Measurements from ENCODE around the gene SPTB.
A peak's percentile ranks its signal among the peaks of the same experiment; 100 is the strongest.
"Not testable (repeated sequence)": the region's sequence is repeated elsewhere in the genome, so short reads cannot be mapped to it uniquely, and the experiment has no call there.

SPTB gene

DNA sequence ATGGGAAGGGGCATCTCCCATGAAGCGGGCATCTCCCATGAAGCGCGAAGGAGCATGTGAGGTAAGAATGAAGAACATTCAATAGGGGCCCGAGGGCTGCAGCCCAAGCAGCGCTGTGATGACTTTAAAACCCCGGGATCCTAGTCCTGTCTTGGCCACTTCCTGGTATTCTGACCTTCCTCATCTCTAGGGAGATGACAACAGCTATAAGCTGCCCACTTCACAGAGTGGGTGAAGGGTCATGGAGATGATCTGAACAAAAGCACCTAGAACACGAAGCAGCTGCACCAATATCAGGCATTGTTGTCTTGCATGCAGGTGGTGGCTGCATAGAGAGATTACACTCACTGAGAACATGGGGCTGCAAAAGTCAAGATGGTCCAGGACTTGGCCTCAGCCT, 64.5 kb downstream of the SPTB start:
- no peak for DNase-seq

DNA sequence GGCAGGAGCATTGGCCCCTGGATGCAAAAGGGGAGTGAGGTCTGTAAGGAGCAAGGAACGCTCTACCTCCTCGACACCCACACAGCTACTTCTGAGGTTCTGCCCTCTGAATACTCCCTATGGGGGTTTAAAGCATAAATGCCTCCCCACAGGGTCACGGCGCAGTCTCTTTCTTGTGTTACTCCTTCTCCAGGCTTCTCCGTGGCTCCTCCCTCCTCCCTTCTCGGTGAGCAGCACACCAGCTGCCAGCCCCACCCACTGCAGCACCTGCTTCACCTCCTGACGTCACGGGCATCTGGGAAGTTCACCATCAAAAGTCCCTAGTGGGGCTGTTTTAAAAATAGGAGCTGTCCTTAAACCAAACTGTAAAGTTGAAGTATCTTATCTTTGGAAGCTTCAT, 67.3 kb downstream of the SPTB start:
- DNase-seq: peak; percentile 76

DNA sequence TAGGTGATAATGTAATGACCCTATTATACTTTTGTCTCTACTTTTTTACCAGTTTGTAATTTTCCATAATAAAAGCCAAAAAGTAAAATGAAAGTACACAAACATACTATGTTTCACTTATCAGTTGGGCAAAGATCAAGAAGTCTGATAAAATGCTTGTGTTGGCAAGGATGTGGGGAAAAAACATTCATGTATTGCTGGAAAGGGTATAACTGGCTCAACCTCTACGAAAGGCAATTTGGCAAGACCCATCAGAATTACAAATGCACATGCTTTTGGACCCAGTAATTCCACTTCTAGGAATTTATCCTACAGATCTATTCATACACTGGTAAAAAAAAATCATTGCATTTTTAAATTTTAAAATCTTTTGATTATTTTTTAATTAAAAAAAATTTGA, 68.0 kb downstream of the SPTB start:
- no peak for DNase-seq

DNA sequence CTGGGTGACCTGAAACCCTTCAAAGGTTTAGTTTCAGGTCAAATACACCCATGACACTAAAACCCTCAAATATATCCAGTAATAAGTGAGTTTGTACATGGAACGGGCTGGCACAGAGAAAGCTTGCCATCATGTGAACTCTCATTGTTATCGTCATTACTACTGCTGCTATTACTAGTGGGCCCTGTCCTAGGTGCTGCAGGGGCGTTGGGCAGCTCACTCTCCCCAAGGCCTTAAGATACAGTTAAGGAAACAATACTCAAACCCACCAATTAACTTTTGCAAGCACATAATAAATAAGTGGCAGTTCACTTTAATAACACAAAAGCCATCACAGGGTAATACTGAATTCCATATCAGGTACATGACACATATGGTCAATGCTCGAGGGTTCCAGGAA, 71.3 kb downstream of the SPTB start:
- no peak for DNase-seq

DNA sequence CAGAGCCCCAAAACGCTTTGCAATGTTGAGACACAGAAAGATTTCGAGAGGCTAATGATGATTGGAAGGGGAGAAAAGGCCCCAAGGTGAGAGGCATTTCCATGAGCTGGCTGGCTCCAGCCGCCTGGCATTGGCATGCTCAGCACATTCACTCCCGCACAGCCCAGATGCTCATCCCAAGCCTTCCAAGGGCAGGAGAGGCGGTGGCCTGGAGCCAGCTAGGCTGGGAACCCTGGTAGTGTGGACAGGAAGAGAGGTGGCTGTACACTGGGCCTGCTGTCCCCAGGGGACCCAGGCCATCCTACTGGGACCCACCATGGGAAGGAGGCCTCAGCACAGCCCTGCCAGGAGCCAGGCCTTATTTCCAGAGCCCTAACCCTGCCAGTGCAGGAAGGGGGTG, 72.2 kb downstream of the SPTB start:
- DNase-seq: no peak

DNA sequence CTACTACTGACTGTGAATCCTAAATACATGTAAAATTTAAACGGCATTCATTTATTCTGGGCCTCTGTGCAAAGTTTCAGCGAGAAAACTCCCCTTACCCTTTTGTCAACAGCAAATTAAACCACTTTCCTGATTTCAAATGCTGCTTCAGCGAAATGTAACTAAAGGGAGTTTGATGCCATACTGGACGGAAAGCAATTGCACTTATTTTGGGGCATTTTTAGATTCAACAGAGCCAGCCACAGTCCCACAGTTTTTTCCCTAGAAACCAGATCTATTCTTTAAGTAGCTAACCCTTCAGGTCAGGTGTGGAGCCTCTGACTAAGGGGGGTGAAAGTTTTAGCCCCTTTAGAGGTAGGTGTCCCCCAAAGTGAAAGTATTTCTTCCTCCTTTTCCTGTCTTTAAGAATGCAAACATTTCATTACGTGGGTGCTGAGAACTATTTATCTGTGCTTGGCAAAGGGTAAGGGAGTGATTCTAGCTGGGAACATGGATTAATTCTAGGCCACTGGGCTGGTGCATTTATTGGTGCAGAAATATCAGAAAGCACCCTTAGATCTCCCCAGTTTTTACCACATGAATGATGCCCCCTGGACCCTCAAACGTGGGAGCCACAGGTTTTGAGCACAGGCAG, 72.7 kb downstream of the SPTB start:
- DNase-seq: no peak

DNA sequence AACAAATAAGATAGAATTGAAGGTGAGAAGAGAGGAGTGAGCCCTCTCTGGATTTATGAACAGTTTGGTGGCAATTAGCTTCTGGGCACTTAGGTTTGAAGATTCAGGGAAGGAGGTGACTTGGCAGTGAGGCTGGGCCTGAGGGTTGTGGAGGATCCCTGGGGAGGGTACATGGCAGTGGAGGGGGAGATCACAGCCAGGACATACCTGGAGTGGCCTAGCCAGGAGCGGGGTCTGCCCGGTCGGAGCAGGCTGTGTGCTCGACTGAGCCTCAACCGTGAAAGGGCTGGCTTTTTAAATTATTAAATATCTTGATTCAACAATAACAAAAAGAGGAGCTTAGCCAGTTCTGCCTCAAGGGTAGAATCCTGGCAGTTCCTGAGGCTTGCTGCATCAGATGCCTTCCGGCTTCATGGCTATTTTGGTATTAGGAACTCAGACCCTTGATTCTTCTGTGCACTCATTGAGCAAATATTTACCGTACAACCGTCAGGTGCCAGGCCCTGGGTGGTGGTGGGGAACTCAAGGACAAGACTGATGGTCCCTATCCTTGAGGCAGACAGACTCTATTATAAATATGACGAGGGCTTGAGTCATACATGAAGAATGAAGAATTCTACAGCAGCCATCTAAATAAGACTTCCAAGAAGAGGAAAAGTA, 73.4 kb downstream of the SPTB start:
- DNase-seq: peak; percentile 45

DNA sequence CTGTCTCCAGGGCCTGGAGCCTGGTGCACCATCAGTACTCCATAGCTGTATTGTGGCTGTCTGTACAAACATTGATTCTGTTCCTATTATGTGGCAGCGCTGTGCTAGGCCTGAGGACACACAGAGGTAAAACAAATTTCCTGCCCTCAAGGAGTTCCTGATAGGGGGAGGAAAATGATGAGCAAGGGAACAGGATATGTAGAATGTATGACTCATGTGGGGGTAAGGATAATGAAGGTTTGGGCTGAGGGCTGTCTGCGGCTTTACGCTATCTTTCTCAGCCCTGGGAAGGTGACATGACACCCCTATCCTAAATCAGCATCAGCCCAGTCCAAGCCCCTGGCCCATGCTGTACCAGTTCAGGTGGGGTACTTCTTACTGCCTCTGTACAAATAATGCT, 74.1 kb downstream of the SPTB start:
- not testable (repeated sequence) for DNase-seq

DNA sequence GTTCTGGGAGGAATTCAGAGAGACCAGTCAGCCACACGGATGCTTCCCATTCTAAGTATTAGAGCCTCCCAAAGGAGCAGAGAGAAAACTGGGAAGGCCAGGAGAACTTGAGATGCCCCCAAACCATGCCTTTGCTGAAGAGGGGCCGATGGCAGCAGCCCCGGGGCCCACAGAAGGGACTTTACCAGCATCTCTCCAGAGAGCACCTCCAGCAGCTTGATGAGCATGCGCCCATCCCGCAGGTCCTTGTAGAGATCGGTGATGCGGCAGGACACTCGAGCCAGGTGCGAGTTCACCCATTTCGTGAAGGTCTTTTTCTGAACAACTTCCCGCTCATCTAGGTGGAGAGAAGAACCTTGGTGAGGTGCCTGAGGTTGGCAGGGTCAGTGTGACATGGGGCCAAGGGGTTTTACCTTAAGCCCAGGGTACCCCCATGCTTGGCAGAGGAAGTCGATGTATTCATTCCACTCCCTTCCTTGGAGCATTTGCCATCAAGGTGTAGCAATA, 74.9 kb downstream of the SPTB start:
- no peak for DNase-seq

DNA sequence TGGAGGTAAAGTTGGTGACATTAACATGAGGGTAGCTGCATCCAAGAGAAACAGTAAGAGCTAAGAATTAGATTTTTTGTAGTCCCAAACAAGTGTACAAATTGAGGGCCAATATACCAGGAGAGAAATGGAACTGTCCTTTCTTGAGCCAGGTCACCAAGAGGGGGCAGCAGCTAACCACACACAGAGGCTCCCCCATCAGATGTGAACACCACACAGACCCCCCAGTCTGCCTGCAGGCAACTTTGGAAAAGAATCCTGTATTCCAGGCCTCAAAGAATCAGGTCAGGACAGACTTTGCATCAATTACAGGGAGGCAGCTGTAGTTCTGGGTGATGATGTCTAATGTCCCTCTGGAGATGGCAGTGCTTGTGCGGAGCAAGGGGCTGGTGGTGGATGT, 77.9 kb downstream of the SPTB start:
- no peak for DNase-seq

DNA sequence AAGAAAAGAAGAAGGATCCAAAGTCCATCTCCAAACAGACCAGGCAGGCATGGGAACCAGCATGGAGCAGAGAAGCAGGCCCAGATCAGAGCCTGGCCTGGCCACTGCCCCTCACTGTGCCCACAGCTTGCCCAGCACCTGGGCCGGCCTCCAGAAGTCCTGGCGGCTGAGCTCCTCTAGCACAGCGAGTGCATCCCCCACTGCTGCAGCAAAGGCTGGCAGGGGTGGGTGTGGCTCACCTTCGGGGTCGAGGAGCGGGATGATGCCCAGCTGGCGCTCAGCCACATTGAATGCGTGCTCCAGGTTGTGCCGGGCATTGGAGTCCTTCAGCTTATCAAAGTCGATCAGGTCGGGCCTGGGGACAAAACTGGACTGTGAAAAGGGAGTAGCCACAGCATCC, 78.7 kb downstream of the SPTB start:
- DNase-seq: no peak

DNA sequence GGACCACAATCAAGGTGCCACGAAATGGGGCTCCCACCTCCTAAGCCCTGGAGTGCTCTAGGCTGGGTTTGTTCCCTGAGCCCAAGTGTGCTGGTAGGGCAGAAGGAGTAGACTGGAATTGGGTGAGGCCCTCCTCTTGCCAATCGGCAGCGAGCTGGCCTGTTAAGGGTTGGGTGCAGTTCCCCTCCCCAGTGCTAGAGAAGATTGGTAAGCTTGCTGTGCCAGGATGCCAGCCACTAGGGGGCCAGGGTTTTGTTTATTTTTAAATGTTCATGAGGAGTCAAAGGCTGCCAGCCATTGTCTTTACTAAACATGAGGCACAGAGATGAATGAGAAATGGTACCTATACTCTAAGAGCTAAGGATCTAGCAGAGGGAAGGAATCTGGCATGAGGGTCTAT, 79.7 kb downstream of the SPTB start:
- DNase-seq: no peak

DNA sequence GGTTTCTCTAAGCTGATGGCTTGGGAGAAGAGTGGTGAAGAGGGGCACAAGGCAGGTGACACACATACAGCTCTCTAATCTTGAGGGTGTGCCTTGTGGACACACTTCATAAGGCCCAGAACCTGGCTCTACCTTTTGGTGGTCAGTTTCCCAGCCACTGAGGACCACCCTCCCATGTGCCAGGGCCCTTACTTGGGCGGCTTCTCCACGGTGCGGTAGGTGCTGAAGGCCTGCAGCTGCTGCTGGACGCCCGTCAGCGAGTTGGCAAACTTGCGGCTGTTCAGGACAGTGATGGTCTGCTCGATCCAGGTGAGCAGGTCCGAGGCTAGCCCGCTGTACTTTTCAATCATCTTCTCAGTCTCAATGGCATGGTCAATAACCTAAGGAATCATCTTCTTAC, 80.2 kb downstream of the SPTB start:
- DNase-seq: no peak

DNA sequence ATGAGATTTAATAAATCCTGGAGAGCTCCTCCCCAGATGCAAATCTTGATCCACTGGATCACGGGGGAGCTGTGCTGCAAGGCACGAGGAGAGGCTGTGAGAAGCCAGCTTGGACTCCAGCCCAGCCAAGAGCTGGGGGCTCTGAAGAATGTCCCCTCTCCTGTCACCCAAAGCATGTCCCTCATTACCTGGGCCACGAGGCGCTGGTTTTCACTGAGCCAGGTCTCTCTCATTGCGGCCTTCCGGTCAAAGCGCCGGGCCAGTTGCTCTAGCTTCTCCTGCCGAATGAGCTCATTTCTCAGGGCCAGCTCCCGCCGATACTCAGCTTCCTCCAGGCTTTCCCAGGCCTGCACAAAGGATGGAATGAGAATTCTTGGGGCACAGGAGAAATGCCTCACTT, 83.3 kb downstream of the SPTB start:
- DNase-seq: no peak

DNA sequence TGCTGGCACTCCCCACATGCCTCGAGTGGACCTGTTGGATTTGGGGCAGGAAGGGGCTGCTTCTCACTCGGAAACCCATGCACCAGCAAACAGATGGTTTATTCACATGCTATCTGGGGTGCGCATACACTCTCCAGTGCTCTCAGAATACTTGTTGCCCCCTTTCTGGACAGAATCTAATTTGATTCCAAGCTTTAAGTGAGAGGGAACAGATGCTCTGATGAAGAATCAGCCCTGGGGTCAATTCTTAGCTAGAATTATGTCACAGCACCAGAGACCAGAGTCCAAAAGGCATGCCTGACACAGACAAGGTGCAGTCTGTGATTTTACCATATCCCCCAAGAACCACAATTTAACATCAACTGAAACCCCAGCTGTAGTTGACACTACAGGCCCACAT, 83.8 kb downstream of the SPTB start:
- DNase-seq: no peak

DNA sequence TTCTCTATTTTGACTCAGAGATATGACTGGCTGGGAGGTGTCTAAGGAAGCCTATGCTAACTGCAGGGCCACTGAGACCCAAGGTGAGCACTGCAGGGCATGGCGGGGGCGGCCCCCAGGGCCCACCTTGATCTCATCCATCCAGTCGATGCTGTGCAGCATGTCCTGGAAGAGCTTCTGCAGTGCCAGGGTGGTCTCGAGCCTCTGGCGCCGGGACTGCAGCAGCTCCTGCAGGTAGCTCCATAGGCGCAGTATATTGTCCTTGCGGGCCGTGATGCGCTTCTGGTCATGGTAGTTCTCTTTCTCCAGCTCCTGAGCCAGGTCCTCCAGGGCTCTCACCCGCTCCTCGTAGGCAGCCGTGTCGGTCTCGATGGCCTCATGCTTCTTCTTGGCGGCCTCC, 84.5 kb downstream of the SPTB start:
- no peak for DNase-seq

DNA sequence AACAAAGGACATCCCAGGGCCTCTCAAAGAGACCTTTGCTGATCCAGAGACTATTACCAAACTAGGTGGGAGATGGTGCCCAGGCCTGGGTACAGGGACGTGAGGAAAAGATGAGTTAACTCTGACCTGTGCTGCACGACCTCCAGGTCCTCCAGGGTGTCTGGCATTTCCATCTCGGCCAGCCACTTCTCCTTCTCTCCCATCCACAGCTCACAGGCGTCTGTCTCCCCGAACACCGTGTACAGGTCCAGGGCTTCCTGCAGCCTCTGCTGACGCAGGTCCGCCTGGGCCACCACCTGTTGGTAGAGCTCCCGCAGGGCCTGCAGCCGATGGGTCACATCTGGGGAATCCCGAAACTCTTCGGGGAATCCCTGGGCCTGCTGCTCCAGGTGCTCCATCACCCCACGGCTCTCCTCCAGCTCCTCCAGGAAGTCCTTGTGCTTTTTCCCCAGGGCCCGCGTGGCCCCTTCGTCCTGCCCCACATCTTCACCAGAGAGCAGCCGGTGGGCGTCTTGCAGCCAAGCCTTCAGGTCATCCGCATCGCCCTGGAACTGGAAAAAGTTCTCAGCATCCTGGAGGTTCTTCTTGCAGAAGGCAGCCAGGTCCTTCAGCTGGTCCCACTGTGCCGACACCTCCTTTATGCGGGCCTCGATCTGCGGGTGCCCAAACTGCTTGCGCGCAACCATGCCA, 86.7 kb downstream of the SPTB start:
- DNase-seq: no peak

DNA sequence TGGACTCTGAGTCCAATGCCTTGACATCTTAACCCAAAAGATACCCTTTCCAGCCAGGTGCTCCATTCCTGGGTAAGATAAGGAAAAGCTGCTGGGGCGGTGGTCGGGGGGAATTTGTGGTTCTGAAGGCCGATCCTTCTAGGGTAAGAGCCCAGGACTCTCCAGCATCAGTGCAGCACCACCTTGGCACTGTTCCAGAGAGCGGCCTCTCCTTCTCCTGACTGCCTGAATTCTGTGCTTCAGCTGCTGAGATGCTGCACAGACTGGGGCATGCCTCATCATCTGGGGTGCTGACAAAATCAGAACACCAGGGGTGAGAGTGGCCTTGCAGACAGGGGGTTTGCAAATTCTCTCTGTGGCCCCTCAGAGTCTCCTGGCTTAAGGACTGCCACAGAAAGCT, 87.5 kb downstream of the SPTB start:
- no peak for DNase-seq

DNA sequence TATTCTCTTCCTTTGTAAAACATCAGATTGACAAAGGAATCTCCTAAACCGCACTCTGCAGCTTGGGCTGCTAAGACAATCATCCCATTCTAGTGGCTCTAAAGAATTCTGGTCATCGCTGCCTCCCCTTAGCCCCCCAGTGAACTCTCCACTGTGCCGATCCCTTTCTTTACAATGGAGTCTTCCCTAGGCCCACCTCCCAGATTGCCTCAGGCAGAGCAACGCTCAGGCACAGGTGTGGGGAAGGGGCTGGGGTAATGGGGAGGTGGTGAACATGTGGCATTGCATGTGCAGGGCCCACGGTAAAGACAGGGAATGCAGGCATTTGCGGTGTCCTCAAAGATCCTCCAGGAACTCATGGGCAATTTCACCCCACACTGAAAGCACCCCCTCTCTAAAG, 89.2 kb downstream of the SPTB start:
- no peak for DNase-seq

DNA sequence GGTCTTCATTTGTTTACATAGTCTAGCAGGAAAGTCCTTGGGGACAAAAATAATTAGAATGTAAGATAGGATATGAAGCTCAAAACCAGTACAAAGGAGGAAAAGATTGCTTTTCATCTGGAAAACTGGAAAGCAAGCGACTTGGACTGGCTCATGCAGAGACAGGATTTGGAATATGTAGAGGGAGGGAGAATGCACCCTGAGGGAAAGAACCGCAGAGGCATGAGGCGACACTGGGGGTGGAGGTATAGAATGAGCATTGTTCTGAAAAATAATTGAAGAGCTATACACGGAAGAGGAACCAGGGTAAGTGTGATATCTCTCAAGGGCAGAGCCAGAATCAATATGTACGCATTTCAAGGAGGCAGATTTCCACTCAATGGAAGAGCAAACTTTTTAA, 90.0 kb downstream of the SPTB start:
- no peak for DNase-seq

DNA sequence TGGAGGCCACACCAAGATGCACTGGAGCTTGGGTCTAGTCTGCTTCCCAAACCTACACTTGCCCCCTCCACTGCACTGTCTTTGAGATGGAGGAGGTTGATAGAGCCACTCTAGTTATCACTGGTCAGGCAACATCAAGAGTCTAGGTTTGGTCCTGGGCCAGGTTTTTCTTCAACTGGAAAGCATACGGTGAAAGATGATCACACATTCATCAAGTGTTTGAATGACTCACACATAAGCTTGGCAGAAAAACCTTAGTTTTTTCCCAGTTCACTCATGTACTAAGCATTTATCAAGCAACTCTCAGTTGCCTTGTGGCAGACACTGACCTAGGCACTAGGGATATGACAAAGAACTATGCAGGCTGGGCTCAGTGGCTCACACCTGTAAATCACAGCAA, 91.0 kb downstream of the SPTB start:
- DNase-seq: no peak

DNA sequence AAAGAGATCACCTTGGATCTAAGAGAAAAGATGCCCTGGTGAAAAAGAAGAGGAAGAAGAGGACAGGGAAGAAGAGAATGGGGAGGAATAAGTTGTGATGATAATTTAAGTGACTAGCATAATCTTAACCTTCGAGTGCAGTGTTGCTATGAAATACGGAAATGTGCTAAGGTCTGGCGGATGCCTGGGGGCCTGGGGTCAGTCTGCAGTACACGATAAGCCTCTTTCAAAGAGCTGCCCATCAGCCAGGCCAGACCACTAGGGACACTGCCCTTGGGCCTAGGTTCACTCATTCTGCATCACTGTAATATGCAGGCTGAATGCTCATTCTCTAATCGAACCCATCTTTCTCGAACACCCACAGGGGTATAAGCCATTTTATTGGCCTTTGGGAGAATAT, 92.1 kb downstream of the SPTB start:
- DNase-seq: no peak

DNA sequence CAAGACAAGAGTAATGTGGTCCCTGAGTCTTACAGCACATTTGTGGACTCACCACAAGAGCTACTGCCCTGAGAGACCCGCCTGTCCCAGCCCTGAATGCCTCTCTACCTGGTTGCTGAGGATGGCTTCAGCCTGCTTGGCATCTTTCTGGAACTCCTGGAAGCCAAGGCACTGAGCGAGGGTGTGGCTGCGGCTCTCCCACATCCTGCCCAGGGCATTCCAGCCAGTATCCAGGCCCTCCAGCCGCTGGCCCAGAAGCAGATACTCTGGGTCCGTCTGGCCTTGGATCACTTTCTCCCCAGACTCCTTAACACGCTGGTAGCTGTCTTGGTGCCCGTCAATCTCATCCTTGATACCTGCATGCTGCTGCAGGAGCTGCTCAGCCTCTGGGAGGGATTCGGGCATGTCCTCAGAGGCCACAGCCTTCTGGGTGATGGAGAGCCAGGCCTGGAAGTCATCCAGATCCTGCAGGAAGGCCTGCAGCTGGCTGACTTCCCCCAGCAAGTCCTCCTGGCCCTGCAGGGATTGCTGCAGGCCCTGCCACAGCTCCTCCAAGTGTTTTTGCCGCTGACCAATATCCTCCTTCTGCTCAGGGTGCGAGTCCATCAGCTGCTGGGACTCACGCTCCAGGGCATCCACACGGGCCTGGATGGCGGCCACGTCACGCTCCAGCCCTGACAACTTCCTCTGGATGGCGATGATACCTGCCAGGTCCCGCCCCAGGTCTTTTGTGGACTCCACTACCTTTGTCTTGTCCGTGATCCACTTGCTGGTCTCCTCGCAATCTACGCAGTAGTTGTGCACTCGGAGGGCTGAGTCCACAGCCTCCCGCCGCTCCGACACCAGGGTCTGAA, 93.2 kb downstream of the SPTB start:
- DNase-seq: no peak

DNA sequence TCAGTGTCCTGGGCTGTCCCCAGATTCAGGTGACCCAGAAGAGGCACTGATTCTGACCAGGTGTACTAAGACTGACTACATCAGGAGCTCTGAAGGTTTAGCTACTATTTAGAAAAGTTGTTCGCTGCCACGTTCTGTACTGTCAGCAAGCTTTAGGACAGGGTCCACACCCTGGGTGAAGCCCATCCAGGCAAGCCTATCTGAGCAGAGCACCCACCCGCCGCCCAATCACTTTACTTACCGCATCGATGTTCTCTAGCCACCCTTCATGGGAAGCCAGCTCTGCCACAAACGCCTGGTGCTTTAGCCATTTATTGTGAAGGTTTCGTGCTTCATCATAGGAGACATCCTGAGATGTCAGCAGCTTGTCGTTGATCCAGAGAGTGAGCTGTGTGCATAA, 95.7 kb downstream of the SPTB start:
- DNase-seq: no peak

Data from activated effector memory CD4-positive, alpha-beta T cell treated with anti-CD3 and anti-CD28 coated beads, Interleukin-2, amount 50 U/mL, for 16 hours (primary cell).